GM12878 (cell line): Measurements from ENCODE around the gene BNC2. TPM values are rescaled to one million over a fixed set of nuclear protein-coding genes. Genes with fewer than 3 reads are reported as not detected.

Experiments used
- ATAC-seq: fragments of 200-7000 bp; cut with Tn5 transposase; 3 replicates; pipeline ENCODE4 v1.9.1; 2020; ENCODE audit warnings: mild to moderate bottlenecking, moderate library complexity
- BruUV-seq: library from RNA; stranded (reverse); fragments of 400-500 nt; replicated peaks from 2 replicates; lab custom pipeline; 2021; lab: Mats Ljungman, UMichigan
- CTCF ChIA-PET: fragments of 300-600 bp; sonication (Branson Sonifier 250); formaldehyde crosslinking; extraction: SDS; loops from one replicate; lab custom pipeline; 2021; ENCODE audit warnings: inconsistent platforms; lab: Yijun Ruan, JAX
- POLR2A ChIA-PET: fragments of 350-600 bp; formaldehyde crosslinking; extraction: SDS; loops from one replicate; lab custom pipeline; 2021; ENCODE audit warnings: inconsistent platforms; lab: Charles Lee
- RAD21 ChIA-PET: fragments of 300-600 bp; sonication (Branson Sonifier 250); formaldehyde crosslinking; loops from one replicate; lab custom pipeline; 2023; ENCODE audit warnings: antibody characterized with exemption; ENCODE audit not compliant: unreplicated experiment; lab: Charles Lee
- SMC1A ChIA-PET: fragments of 300-600 bp; sonication (Branson Sonifier 250); formaldehyde crosslinking; loops from one replicate; lab custom pipeline; 2023; ENCODE audit not compliant: unreplicated experiment, uncharacterized antibody; lab: Charles Lee
- DNase-seq: peaks from one replicate; pipeline ENCODE4 v3.0.0-alpha.2; 2011; ENCODE audit warnings: low read depth, low spot score
- FAIRE-seq: peaks from 3 replicates; lab custom pipeline; 2011; peaks lifted over from hg19 to GRCh38; lab: Jason Lieb, UNC
- H2AFZ ChIP-seq: 2 replicates; pipeline ENCODE4 v1.6.0; 2011; ENCODE audit warnings: low read depth, low read length, control low read depth; ENCODE audit not compliant: control insufficient read depth
- H3K27ac ChIP-seq: 2 replicates; pipeline ENCODE4 v1.5.1; 2011; ENCODE audit warnings: control low read depth; ENCODE audit not compliant: control insufficient read depth, insufficient read depth
- H3K27me3 ChIP-seq, 2 experiments: replicated peaks in 1 of 2; 2 replicates each; pipeline versions ENCODE4 v1.6.0 to v1.6.1; 2011; ENCODE audit warnings: low read length in 1 of 2; ENCODE audit not compliant: control insufficient read depth in 2 of 2, insufficient read depth in 2 of 2
- H3K36me3 ChIP-seq, 2 experiments: 2 replicates each; pipeline ENCODE4 v1.5.1; 2011; ENCODE audit warnings: low read length in 1 of 2; ENCODE audit not compliant: control insufficient read depth in 2 of 2, insufficient read depth in 2 of 2
- H3K4me1 ChIP-seq: 2 replicates; pipeline ENCODE4 v1.6.1; 2011; ENCODE audit warnings: mild to moderate bottlenecking, low read length, moderate library complexity, mixed read lengths; ENCODE audit not compliant: control insufficient read depth, insufficient read depth
- H3K4me2 ChIP-seq: 2 replicates; pipeline ENCODE4 v1.6.0; 2011; ENCODE audit warnings: control low read depth; ENCODE audit not compliant: control insufficient read depth, insufficient read depth
- H3K4me3 ChIP-seq: fragments of 200-600 bp; sonication (generic); 2 replicates; pipeline ENCODE4 v1.5.1; 2016
- H3K79me2 ChIP-seq: 2 replicates; pipeline ENCODE4 v1.6.0; 2011; ENCODE audit warnings: low read length; ENCODE audit not compliant: control insufficient read depth, insufficient read depth
- H3K9ac ChIP-seq: 2 replicates; pipeline ENCODE4 v1.8.0; 2011; ENCODE audit warnings: low read length, control low read depth, mixed read lengths; ENCODE audit not compliant: control insufficient read depth, insufficient read depth
- H3K9me3 ChIP-seq: replicated peaks from 3 replicates; pipeline ENCODE4 v1.5.1; 2011; ENCODE audit warnings: mild to moderate bottlenecking, low read length; ENCODE audit not compliant: control insufficient read depth, insufficient read depth
- H4K20me1 ChIP-seq: 2 replicates; pipeline ENCODE4 v1.6.0; 2011; ENCODE audit not compliant: control insufficient read depth, insufficient read depth
- BRCA1 ChIP-seq: IDR thresholded peaks from 2 replicates; pipeline ENCODE4 v1.6.1; 2011; ENCODE audit warnings: low read depth, low read length, improper control_type of control experiment
- CBFB ChIP-seq: IDR thresholded peaks from 2 replicates; pipeline ENCODE4 v1.6.1; 2016; ENCODE audit warnings: antibody characterized with exemption, low read depth
- PAX8 ChIP-seq: fragments of 450-650 bp; IDR thresholded peaks from 2 replicates; pipeline ENCODE4 v1.6.1; 2017; ENCODE audit warnings: mild to moderate bottlenecking, moderate library complexity
- PML ChIP-seq: IDR thresholded peaks from 2 replicates; pipeline ENCODE4 v1.6.1; 2012; ENCODE audit warnings: low read length, inconsistent platforms
- WGBS: methylation state at CpG from one replicate; pipeline ENCODE4 v1.1.6; 2016; ENCODE audit warnings: low lambda C conversion rate; ENCODE audit not compliant: insufficient replicate concordance, insufficient coverage; ENCODE audit errors: missing lambda C conversion rate; 5-methylcytosine and 5-hydroxymethylcytosine counted together
- in situ Hi-C: fragments of 300-500 bp; cut with MboI; formaldehyde crosslinking; loops from 9 replicates; pipeline ENCODE4 v1.14.3; 2018; ENCODE audit warnings: mixed read lengths
- intact Hi-C: fragments of 100-400 bp; cut with micrococcal nuclease; formaldehyde crosslinking; loops from one replicate; pipeline ENCODE4 v1.14.2; 2022; ENCODE audit not compliant: unreplicated experiment
- polyA plus RNA-seq, 11 experiments: library from polyadenylated mRNA; depleted of rRNA in 4 of 11; unstranded in 6 of 11; stranded (reverse) in 5 of 11; fragments of >200 nt; fragmentation: Nextera tagmentation in 4 of 11; fragmentation: Illumina TruSeq in 1 of 11; extraction: Ambion mirVana in 4 of 11; extraction: Trizol in 1 of 11; gene quantifications; 1 replicate in 1 of 11; 2 replicates in 10 of 11; pipeline versions ENCODE4 v1.2.1 to v1.2.3, GENCODE V29; 2011 to 2016; ENCODE audit warnings: inconsistent platforms in 2 of 11, missing spikeins in 2 of 11, low read depth in 1 of 11
- total RNA-seq, 4 experiments: library from RNA; depleted of rRNA in 3 of 4; stranded (reverse); fragments of >200 nt in 3 of 4; fragmentation: Illumina TruSeq in 1 of 4; extraction: Trizol in 1 of 4; gene quantifications; 2 replicates each; pipeline versions ENCODE4 v1.2.1 to v1.2.3, GENCODE V29; 2013 to 2021
- TF ChIP-seq, protein P1 (sequence below): fragments of 450-650 bp; IDR thresholded peaks from 2 replicates; pipeline ENCODE4 v1.6.1; 2018; ENCODE audit warnings: mild to moderate bottlenecking, low read depth, moderate library complexity; ENCODE audit not compliant: partially characterized antibody
- TF ChIP-seq, protein P2 (sequence below): fragments of 450-650 bp; IDR thresholded peaks from 2 replicates; pipeline ENCODE4 v1.6.1; 2017; ENCODE audit warnings: antibody characterized with exemption, mild to moderate bottlenecking, moderate library complexity
- TF ChIP-seq, protein P3 (sequence below): fragments of 450-650 bp; IDR thresholded peaks from 2 replicates; pipeline ENCODE4 v1.6.1; 2017; ENCODE audit warnings: mild to moderate bottlenecking
- TF ChIP-seq, protein P4 (sequence below): fragments of 450-650 bp; IDR thresholded peaks from 2 replicates; pipeline ENCODE4 v1.6.1; 2017; ENCODE audit warnings: mild to moderate bottlenecking, low read depth, inconsistent platforms; ENCODE audit not compliant: poor library complexity, severe bottlenecking

The BNC2 gene
- total and polyA plus RNA-seq, 10 of the 15 experiments (the other 5 are each of a cell fraction or from before 2014, with no cell fraction given) = 0.05 to 14.5 (median 0.26) TPM

DNA sequence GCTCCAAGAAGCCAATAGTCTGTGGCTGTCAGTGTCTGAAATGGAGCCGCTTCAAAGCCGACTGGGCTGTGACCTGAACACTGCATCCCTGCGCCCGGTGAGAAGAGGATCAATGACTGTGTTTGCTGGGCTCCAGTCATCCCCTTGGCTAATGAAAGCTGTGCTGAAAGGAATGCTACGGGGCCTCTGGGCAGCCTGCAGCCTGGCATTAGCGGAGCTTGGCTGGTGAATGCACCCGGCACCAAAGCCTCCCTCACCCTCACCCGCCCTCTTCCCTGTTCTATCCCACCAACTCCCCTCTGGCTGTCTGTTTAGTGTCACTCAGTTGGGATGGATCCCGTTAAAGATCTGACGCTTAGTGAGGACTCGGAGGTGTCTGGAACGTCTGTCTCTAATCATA lies 355.3 kb downstream of the BNC2 start (continued):
- no peak for TF ChIP-seq PAX8
- no peak for TF ChIP-seq BRCA1
- TF ChIP-seq, protein P1, sequence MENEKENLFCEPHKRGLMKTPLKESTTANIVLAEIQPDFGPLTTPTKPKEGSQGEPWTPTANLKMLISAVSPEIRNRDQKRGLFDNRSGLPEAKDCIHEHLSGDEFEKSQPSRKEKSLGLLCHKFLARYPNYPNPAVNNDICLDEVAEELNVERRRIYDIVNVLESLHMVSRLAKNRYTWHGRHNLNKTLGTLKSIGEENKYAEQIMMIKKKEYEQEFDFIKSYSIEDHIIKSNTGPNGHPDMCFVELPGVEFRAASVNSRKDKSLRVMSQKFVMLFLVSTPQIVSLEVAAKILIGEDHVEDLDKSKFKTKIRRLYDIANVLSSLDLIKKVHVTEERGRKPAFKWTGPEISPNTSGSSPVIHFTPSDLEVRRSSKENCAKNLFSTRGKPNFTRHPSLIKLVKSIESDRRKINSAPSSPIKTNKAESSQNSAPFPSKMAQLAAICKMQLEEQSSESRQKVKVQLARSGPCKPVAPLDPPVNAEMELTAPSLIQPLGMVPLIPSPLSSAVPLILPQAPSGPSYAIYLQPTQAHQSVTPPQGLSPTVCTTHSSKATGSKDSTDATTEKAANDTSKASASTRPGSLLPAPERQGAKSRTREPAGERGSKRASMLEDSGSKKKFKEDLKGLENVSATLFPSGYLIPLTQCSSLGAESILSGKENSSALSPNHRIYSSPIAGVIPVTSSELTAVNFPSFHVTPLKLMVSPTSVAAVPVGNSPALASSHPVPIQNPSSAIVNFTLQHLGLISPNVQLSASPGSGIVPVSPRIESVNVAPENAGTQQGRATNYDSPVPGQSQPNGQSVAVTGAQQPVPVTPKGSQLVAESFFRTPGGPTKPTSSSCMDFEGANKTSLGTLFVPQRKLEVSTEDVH = no peak

DNA sequence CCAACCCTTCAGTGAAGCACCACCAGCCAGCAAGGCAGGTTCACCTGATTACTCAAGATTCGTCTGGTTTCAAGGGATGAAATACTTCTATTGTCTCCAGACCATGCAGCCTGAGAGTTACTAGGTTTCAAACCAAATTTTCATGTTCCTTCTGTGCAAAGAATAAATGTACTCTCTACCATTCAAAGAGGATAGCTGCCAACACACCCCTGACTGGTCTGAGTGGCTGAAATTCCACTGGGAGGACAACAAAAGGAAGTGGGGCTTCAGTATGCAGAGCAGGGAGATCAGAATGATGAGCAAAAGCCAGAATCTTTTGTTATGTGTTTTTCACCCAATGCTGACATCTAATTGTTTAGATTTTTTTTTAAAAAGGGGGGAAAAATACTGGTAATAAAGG lies 356.3 kb downstream of the BNC2 start:
- no peaks in the 10 kb centered on the region for H3K27me3 ChIP-seq
- 5% methylated on average over 1 of the region's 1 CpG for WGBS
- SMC1A ChIA-PET = no interaction called here
- RAD21 ChIA-PET = no interaction called here
- no peak overlapping the region for H3K4me3 ChIP-seq
- no peaks in the 10 kb centered on the region for H4K20me1 ChIP-seq
- no peak overlapping the region for H2AFZ ChIP-seq
- H3K27ac ChIP-seq = no peak overlapping the region
- FAIRE-seq = no peak
- no peak for DNase-seq
- no peaks in the 10 kb centered on the region for H3K9me3 ChIP-seq
- TF ChIP-seq CBFB (no peak), PML (no peak)
- TF ChIP-seq, protein P2, sequence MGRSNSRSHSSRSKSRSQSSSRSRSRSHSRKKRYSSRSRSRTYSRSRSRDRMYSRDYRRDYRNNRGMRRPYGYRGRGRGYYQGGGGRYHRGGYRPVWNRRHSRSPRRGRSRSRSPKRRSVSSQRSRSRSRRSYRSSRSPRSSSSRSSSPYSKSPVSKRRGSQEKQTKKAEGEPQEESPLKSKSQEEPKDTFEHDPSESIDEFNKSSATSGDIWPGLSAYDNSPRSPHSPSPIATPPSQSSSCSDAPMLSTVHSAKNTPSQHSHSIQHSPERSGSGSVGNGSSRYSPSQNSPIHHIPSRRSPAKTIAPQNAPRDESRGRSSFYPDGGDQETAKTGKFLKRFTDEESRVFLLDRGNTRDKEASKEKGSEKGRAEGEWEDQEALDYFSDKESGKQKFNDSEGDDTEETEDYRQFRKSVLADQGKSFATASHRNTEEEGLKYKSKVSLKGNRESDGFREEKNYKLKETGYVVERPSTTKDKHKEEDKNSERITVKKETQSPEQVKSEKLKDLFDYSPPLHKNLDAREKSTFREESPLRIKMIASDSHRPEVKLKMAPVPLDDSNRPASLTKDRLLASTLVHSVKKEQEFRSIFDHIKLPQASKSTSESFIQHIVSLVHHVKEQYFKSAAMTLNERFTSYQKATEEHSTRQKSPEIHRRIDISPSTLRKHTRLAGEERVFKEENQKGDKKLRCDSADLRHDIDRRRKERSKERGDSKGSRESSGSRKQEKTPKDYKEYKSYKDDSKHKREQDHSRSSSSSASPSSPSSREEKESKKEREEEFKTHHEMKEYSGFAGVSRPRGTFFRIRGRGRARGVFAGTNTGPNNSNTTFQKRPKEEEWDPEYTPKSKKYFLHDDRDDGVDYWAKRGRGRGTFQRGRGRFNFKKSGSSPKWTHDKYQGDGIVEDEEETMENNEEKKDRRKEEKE = no peak
- TF ChIP-seq, protein P3, sequence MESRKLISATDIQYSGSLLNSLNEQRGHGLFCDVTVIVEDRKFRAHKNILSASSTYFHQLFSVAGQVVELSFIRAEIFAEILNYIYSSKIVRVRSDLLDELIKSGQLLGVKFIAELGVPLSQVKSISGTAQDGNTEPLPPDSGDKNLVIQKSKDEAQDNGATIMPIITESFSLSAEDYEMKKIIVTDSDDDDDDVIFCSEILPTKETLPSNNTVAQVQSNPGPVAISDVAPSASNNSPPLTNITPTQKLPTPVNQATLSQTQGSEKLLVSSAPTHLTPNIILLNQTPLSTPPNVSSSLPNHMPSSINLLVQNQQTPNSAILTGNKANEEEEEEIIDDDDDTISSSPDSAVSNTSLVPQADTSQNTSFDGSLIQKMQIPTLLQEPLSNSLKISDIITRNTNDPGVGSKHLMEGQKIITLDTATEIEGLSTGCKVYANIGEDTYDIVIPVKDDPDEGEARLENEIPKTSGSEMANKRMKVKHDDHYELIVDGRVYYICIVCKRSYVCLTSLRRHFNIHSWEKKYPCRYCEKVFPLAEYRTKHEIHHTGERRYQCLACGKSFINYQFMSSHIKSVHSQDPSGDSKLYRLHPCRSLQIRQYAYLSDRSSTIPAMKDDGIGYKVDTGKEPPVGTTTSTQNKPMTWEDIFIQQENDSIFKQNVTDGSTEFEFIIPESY = no peak
- TF ChIP-seq, protein P4, sequence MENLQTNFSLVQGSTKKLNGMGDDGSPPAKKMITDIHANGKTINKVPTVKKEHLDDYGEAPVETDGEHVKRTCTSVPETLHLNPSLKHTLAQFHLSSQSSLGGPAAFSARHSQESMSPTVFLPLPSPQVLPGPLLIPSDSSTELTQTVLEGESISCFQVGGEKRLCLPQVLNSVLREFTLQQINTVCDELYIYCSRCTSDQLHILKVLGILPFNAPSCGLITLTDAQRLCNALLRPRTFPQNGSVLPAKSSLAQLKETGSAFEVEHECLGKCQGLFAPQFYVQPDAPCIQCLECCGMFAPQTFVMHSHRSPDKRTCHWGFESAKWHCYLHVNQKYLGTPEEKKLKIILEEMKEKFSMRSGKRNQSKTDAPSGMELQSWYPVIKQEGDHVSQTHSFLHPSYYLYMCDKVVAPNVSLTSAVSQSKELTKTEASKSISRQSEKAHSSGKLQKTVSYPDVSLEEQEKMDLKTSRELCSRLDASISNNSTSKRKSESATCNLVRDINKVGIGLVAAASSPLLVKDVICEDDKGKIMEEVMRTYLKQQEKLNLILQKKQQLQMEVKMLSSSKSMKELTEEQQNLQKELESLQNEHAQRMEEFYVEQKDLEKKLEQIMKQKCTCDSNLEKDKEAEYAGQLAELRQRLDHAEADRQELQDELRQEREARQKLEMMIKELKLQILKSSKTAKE = no peak
- no TSS peak for BruUV-seq
- no peaks in the 10 kb centered on the region for H3K79me2 ChIP-seq
- H3K4me1 ChIP-seq = no peaks in the 10 kb centered on the region
- CTCF ChIA-PET = no interaction called here
- no peak for ATAC-seq
- intact Hi-C loops (no loop called here), in situ Hi-C loops (no loop called here)
- H3K9ac ChIP-seq = no peak overlapping the region
- no peaks in the 10 kb centered on the region for H3K36me3 ChIP-seq
- POLR2A ChIA-PET = no interaction called here
- no peak overlapping the region for H3K4me2 ChIP-seq
